Ishikawa (cell line): ENCODE measurements around the gene TMEM131.

ENCODE experiments used
- EP300 ChIP-seq: IDR thresholded peaks from 2 replicates; pipeline ENCODE4 v1.6.1; 2012; ENCODE audit warnings: borderline replicate concordance
- FOXM1 ChIP-seq: IDR thresholded peaks from 2 replicates; pipeline ENCODE4 v1.6.1; 2012; ENCODE audit warnings: low read depth, borderline replicate concordance
- MAX ChIP-seq: IDR thresholded peaks from 2 replicates; pipeline ENCODE4 v1.6.1; 2012
- RAD21 ChIP-seq: IDR thresholded peaks from 2 replicates; pipeline ENCODE4 v1.6.1; 2012; ENCODE audit warnings: low read depth
- REST ChIP-seq: IDR thresholded peaks from 2 replicates; pipeline ENCODE4 v1.6.1; 2012; ENCODE audit warnings: low read depth, mild to moderate bottlenecking
- TAF1 ChIP-seq: IDR thresholded peaks from 2 replicates; pipeline ENCODE4 v1.6.1; 2012; ENCODE audit warnings: low read depth, mild to moderate bottlenecking
- USF1 ChIP-seq: IDR thresholded peaks from 2 replicates; pipeline ENCODE4 v1.6.1; 2012
- YY1 ChIP-seq: IDR thresholded peaks from 2 replicates; pipeline ENCODE4 v1.6.1; 2012; ENCODE audit warnings: low read depth
- ZBTB7A ChIP-seq: IDR thresholded peaks from 2 replicates; pipeline ENCODE4 v1.6.1; 2012; ENCODE audit warnings: low read depth

- TF ChIP-seq REST: no peak
- TF ChIP-seq FOXM1: no peak
- TF ChIP-seq EP300: no peak
- TF ChIP-seq YY1: no peak
- 0 out of 2 replicates have a peak, but pooled peaks have one; percentile 43 for TF ChIP-seq ZBTB7A
- no peak for TF ChIP-seq TAF1
- TF ChIP-seq MAX: peak; percentile 24; the same call in 1 of the 2 replicates
- no peak for TF ChIP-seq RAD21
- TF ChIP-seq USF1: no peak
Measured at GRCh38 chr2:97995026-97995733, 568 bp downstream of the TMEM131 start.
